HEK293 (cell line): ENCODE measurements around the gene M1AP.

Experiments used
- HOXD13 ChIP-seq: sonication (generic); formaldehyde crosslinking; IDR thresholded peaks from 2 replicates; pipeline ENCODE4 v1.8.0; 2022; ENCODE audit warnings: missing genetic modification reagents, borderline replicate concordance
- PRDM1 ChIP-seq: fragments of 450-650 bp; formaldehyde crosslinking; IDR thresholded peaks from 2 replicates; pipeline ENCODE4; 2016; ENCODE audit warnings: missing biosample characterization, missing genetic modification characterization
- PRDM2 ChIP-seq: fragments of 450-650 bp; formaldehyde crosslinking; IDR thresholded peaks from 2 replicates; pipeline ENCODE4 v1.5.1; 2016; ENCODE audit warnings: missing biosample characterization, missing genetic modification characterization, borderline replicate concordance
- TCF7L2 ChIP-seq: IDR thresholded peaks from 2 replicates; pipeline ENCODE4 v1.6.1; 2011; ENCODE audit warnings: low read depth, mild to moderate bottlenecking, inconsistent platforms, low read length, moderate library complexity, borderline replicate concordance
- ZBTB1 ChIP-seq: fragments of 450-650 bp; formaldehyde crosslinking; IDR thresholded peaks from 2 replicates; pipeline ENCODE4 v1.5.1; 2016; ENCODE audit warnings: missing biosample characterization, missing genetic modification characterization
- ZFHX2 ChIP-seq: fragments of 450-650 bp; formaldehyde crosslinking; conservative IDR thresholded peaks from 2 replicates; pipeline ENCODE4 v1.5.1; 2016; ENCODE audit warnings: missing biosample characterization, missing genetic modification characterization
- ZNF148 ChIP-seq: fragments of 450-650 bp; formaldehyde crosslinking; IDR thresholded peaks from 2 replicates; pipeline ENCODE4 v1.5.0; 2017; ENCODE audit warnings: missing biosample characterization, missing genetic modification characterization, borderline replicate concordance
- ZNF175 ChIP-seq: fragments of 450-650 bp; formaldehyde crosslinking; IDR thresholded peaks from 2 replicates; pipeline ENCODE4 v1.5.1; 2016; ENCODE audit warnings: missing biosample characterization, missing genetic modification characterization
- ZNF221 ChIP-seq: fragments of 450-650 bp; formaldehyde crosslinking; IDR thresholded peaks from 2 replicates; pipeline ENCODE4 v1.5.1; 2017; ENCODE audit warnings: missing biosample characterization, missing genetic modification characterization, borderline replicate concordance
- ZNF223 ChIP-seq: fragments of 450-650 bp; formaldehyde crosslinking; IDR thresholded peaks from 2 replicates; pipeline ENCODE4 v1.5.1; 2016; ENCODE audit warnings: missing biosample characterization, missing genetic modification characterization
- ZNF248 ChIP-seq: fragments of 450-650 bp; formaldehyde crosslinking; IDR thresholded peaks from 2 replicates; pipeline ENCODE4 v1.5.1; 2017; ENCODE audit warnings: missing biosample characterization, missing genetic modification characterization
- ZNF26 ChIP-seq: fragments of 450-650 bp; formaldehyde crosslinking; IDR thresholded peaks from 2 replicates; pipeline ENCODE4 v1.5.1; 2016; ENCODE audit warnings: missing biosample characterization, missing genetic modification characterization
- ZNF423 ChIP-seq: fragments of 450-650 bp; formaldehyde crosslinking; IDR thresholded peaks from 2 replicates; pipeline ENCODE4 v1.5.1; 2016; ENCODE audit warnings: missing biosample characterization, missing genetic modification characterization
- ZNF548 ChIP-seq: fragments of 450-650 bp; formaldehyde crosslinking; IDR thresholded peaks from 2 replicates; pipeline ENCODE4 v1.5.1; 2016; ENCODE audit warnings: missing biosample characterization, missing genetic modification characterization
- ZNF561 ChIP-seq: fragments of 450-650 bp; IDR thresholded peaks from 2 replicates; pipeline ENCODE4 v1.5.1; 2018; ENCODE audit warnings: missing biosample characterization, missing genetic modification characterization, borderline replicate concordance
- ZNF626 ChIP-seq: fragments of 450-650 bp; sonication (Bioruptor Pico); formaldehyde crosslinking; IDR thresholded peaks from 2 replicates; pipeline ENCODE4 v1.5.1; 2018; ENCODE audit warnings: missing biosample characterization, missing genetic modification characterization, inconsistent platforms
- ZNF658 ChIP-seq: fragments of 450-650 bp; formaldehyde crosslinking; IDR thresholded peaks from 2 replicates; pipeline ENCODE4; 2016; ENCODE audit warnings: missing biosample characterization, missing genetic modification characterization
- ZNF670 ChIP-seq: fragments of 450-650 bp; formaldehyde crosslinking; IDR thresholded peaks from 2 replicates; pipeline ENCODE4 v1.5.1; 2016; ENCODE audit warnings: missing biosample characterization, missing genetic modification characterization, low read depth
- ZNF707 ChIP-seq: fragments of 450-650 bp; formaldehyde crosslinking; IDR thresholded peaks from 2 replicates; pipeline ENCODE4 v1.5.1; 2016; ENCODE audit warnings: missing biosample characterization, missing genetic modification characterization
- ZNF768 ChIP-seq: fragments of 450-650 bp; formaldehyde crosslinking; IDR thresholded peaks from 2 replicates; pipeline ENCODE4 v1.5.1; 2018; ENCODE audit warnings: missing biosample characterization, mild to moderate bottlenecking, missing genetic modification characterization
- ZNF785 ChIP-seq: fragments of 450-650 bp; formaldehyde crosslinking; IDR thresholded peaks from 2 replicates; pipeline ENCODE4 v1.5.1; 2016; ENCODE audit warnings: missing biosample characterization, missing genetic modification characterization
- ZNF791 ChIP-seq: fragments of 450-650 bp; formaldehyde crosslinking; IDR thresholded peaks from 2 replicates; pipeline ENCODE4 v1.5.1; 2016; ENCODE audit warnings: missing biosample characterization, missing genetic modification characterization
- ZNF830 ChIP-seq: fragments of 450-650 bp; IDR thresholded peaks from 2 replicates; pipeline ENCODE4 v1.5.0; 2018; ENCODE audit warnings: missing biosample characterization, missing genetic modification characterization, low read depth, mild to moderate bottlenecking, moderate library complexity
- ZSCAN5A ChIP-seq: fragments of 450-650 bp; formaldehyde crosslinking; IDR thresholded peaks from 2 replicates; pipeline ENCODE4 v1.5.1; 2016; ENCODE audit warnings: missing biosample characterization, missing genetic modification characterization
- TF ChIP-seq, protein P1 (sequence below): fragments of 450-650 bp; formaldehyde crosslinking; IDR thresholded peaks from 2 replicates; pipeline ENCODE4 v1.5.1; 2017; ENCODE audit warnings: missing biosample characterization, missing genetic modification characterization

Gene M1AP

DNA sequence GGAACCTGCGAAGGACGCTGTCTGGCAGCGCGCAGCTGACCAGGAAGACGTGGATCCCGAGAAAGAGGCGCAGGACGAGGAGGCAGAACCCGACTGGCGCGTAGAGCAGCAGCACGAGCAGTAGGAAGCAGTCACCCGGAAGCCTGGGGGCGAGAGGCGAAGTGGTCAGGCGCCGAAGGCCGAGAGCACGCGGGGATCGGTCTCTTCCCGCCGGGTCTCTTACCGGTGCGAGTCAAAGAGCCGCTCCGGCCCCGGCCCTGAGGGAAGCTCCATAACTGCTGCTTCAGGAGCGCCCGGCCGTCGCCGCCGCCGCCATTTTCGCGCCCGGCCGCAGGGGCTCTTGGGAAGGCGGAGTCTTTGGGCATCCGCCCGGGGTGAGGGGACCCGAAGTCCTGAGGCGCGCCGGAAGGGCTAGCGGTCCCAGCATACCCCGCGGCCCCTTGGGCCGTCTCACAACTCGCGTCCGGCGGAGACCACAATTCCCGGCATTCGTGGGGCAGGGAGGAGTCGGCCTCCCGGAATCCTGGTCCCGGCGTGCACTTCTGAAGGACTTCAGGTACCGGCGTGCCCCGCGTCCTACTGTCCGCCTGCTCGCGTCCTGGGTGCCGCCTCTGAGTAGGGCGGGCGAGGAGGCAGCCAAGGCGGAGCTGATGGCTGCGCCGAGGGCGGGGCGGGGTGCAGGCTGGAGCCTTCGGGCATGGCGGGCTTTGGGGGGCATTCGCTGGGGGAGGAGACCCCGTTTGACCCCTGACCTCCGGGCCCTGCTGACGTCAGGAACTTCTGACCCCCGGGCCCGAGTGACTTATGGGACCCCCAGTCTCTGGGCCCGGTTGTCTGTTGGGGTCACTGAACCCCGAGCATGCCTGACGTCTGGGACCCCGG, 118.5 kb downstream of the M1AP start, which contains the start of the genes AUP1 and HTRA2 (continued):
- no peak for TF ChIP-seq ZNF248
- TF ChIP-seq ZNF548 (tag by site-specific recombination): no peak
- TF ChIP-seq ZNF791: no peak
- no peak for TF ChIP-seq ZSCAN5A
- TF ChIP-seq ZNF626 (tag by site-specific recombination): no peak
- TF ChIP-seq ZNF423: 0 out of 2 replicates have a peak, but pooled peaks have one; percentile 20
- TF ChIP-seq ZNF223: no peak
- no peak for TF ChIP-seq ZNF768 (tag by site-specific recombination)
- TF ChIP-seq, protein P1, sequence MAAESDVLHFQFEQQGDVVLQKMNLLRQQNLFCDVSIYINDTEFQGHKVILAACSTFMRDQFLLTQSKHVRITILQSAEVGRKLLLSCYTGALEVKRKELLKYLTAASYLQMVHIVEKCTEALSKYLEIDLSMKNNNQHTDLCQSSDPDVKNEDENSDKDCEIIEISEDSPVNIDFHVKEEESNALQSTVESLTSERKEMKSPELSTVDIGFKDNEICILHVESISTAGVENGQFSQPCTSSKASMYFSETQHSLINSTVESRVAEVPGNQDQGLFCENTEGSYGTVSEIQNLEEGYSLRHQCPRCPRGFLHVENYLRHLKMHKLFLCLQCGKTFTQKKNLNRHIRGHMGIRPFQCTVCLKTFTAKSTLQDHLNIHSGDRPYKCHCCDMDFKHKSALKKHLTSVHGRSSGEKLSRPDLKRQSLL (tag by site-specific recombination): no peak
- TF ChIP-seq ZNF670 (tag by site-specific recombination): no peak
- TF ChIP-seq PRDM1 (tag by site-specific recombination): no peak
- no peak for TF ChIP-seq PRDM2
- no peak for TF ChIP-seq ZNF658
- no peak for TF ChIP-seq ZNF148 (tag by site-specific recombination)
- TF ChIP-seq ZFHX2 (tag by site-specific recombination): no peak
- TF ChIP-seq TCF7L2: no peak
- no peak for TF ChIP-seq ZNF221 (tag by site-specific recombination)
- TF ChIP-seq ZNF707 (tag by site-specific recombination): no peak
- no peak for TF ChIP-seq HOXD13 (CRISPR knock-in tag)
- TF ChIP-seq ZBTB1 (tag by site-specific recombination): no peak
- TF ChIP-seq ZNF561 (tag by site-specific recombination): no peak
- TF ChIP-seq ZNF175 (tag by site-specific recombination): no peak
- TF ChIP-seq ZNF26 (tag by site-specific recombination): no peak
- no peak for TF ChIP-seq ZNF785 (tag by site-specific recombination)
- no peak for TF ChIP-seq ZNF830 (tag by site-specific recombination)
